SIG-M5 (cell line): Measurements from ENCODE around the gene KANSL1.
"Not testable (repeated sequence)": the region's sequence is repeated elsewhere in the genome, so short reads cannot be mapped to it uniquely, and the experiment has no call there.

Source experiments
- DNase-seq: peaks from one replicate; lab custom pipeline; 2025; lab: John Stamatoyannopoulos, UW

Gene KANSL1

DNA sequence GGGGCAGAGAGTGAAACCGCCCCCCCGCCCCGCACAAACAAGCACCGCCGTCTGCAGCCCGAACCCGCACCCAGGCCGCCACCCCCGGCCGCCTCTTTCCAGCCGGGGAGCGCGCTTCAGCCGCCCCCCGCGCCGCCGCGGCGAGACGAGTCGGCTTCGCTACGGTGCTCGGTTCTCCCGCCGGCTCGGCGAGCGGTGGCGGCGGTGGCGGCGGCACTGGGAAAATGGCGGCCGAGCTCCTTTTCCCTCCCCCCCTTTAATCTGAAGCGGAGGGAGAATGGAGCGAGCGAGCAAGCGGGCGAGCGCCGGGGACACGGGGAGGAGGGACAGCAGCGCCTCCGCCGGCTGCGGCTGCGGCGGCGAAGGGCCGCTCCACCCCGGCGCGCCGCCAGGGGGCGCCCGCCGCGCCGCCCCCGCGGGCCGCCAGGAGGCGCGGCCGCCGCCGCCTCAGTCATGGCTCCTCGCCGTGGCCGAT is at the start of gene KANSL1:
Gene KANSL1 (minus strand): TSS at position 279 of the 475 bp plus-strand sequence. CDS start 21,286 bp downstream, outside the sequence.
- DNase-seq: peak; percentile 84

GRCh38 chr17:46231359-46231758 is 38.1 kb upstream of the KANSL1 start:
- DNase-seq: not testable (repeated sequence)

DNA sequence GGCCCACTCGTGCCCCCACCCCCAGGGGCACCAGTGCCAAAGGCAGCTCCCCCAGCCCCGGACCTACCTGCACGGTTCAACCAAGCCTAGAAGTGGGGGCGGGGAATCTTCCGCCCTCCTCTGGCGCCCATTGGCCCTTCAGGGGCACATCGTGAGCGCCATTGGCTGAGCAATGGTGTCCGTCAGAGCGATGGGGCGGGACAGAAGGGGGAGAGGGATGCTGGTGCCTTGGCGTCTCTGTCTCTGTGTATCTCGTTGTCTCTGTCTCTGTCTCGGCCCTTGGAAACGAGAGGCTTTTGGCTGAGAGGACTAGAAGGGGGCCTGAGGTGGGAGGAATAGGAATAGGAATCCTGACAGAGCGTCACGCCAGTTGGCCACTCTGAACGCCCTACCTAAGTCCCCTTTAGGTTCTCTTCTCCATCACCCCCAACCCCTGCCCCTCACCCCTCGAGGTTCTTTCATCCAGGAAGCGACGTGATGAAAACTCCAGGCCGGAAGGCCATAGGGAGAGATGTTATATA is 32.1 kb upstream of the KANSL1 start:
- not testable (repeated sequence) for DNase-seq

- DNase-seq: not testable (repeated sequence)
Observed at GRCh38 chr17:46224864-46225263, 31.6 kb upstream of the KANSL1 start.

GRCh38 chr17:46223041-46223440 is 29.8 kb upstream of the KANSL1 start:
- not testable (repeated sequence) for DNase-seq

DNA sequence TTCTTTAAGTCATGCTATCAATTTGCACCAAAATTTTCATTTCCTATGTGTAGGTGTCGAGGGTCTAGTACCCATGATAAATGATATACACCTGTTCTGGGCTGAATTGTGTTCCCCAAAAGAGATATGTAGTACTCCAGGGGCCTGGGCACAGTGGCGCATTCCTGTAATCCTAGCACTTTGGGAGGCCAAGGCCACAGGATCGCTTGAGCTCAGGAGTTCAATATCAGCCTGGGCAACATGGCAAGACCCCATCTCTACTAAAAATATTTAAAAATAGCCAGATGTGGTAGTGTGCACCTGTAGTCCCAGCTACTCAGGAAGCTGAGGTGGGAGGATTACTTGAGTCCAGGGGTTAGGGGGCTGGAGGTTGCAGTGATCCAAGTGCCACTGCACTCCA is 23.5 kb upstream of the KANSL1 start:
- no peak for DNase-seq

DNA sequence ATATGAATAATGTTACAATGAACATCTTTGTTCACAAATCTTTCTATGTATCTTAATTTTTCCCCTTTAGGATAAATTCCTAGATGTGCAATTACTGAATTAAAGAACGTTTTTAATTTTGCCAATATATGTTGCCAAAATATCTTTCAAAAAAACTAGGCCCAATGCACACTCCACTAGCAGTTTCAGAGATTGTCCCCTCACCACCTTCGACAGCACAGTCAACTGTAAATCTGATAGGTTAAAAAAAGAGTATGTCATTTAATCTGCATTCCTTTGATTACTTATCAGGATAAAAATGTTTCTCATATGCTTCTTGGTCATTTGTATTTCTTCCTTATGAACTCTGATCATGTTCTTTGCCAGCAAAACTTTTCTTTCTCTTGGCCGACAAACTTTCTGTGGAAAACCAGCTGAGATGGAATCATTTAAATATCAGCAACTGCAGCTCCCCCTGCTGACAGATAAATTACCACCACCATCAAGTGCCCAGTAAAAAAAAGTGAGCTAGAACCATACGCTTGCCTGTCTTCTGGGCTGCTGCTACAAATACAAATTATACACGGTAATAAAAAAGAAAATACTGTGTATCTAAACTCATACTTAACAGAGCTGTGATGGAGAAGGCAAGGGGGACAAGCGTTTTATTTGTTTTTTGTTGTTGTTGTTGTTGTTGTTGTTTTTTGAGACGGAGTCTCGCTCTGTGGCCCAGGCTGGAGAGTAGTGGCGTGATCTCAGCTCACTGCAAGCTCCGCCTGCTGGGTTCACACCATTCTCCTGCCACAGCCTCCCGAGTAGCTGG is 19.6 kb upstream of the KANSL1 start:
- DNase-seq: no peak

- DNase-seq: no peak
Observed at GRCh38 chr17:46208997-46209396, 15.8 kb upstream of the KANSL1 start.

- DNase-seq: no peak
Observed at GRCh38 chr17:46205975-46206374, 12.7 kb upstream of the KANSL1 start.

DNA sequence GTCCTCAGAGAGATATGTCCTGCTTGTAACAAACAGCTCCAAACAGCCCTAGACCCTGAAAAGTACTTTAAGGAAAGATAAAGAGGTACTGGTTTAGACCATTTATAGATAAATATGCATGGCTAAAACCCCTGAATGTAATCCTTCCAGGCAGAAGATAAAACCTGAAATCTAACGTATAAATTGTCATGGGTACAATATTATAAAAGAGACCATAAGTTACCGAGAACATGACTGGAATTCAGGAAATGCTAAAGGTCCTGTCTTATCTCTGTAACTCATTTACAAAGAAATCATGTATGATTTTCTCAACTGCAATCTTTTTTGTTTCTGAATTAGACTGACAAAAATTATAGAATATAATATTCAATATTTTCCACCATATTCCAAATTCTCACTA is 9.2 kb upstream of the KANSL1 start:
- DNase-seq: no peak

- DNase-seq: no peak
Observed at GRCh38 chr17:46201491-46201890, 8.3 kb upstream of the KANSL1 start.

GRCh38 chr17:46200197-46200596 is 7.0 kb upstream of the KANSL1 start:
- DNase-seq: no peak

DNA sequence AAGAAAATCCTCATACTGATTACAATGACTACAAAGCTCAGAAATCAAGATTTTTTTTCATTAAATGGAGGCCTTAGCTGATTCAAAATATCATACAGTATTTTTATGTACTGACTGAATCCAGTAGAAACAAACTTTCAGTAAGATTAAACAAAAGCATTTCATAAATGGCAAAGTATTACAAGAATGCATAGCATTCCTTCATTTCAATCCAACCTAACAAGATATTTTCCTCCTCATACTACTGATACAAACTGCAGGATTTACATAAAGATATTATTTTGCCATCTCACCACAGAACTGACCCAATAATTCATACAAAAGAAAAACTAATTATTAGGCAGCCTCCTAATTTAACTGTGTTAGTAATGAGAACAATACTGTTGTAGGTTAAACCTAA is 6.2 kb upstream of the KANSL1 start:
- no peak for DNase-seq

GRCh38 chr17:46198233-46198632 is 5.0 kb upstream of the KANSL1 start:
- DNase-seq: no peak

DNA sequence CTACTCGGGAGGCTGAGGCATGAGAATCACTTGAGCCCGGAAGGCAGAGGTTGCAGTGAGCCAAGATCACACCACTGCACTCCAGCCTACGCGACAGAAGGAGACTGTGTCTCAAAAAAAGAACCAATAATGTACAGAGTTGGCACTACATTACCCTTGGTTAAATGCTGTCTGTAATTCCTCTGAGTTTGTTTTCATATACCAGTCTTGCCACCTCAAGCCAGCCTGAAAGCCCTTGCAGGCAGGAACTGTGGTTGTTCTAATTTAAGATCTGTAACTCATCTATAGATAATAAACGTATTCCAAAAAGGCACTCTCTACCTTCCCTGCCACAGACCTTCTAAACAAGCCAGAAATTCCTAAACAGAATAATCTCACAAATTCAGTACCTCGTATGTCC is 4.3 kb upstream of the KANSL1 start:
- no peak for DNase-seq

DNA sequence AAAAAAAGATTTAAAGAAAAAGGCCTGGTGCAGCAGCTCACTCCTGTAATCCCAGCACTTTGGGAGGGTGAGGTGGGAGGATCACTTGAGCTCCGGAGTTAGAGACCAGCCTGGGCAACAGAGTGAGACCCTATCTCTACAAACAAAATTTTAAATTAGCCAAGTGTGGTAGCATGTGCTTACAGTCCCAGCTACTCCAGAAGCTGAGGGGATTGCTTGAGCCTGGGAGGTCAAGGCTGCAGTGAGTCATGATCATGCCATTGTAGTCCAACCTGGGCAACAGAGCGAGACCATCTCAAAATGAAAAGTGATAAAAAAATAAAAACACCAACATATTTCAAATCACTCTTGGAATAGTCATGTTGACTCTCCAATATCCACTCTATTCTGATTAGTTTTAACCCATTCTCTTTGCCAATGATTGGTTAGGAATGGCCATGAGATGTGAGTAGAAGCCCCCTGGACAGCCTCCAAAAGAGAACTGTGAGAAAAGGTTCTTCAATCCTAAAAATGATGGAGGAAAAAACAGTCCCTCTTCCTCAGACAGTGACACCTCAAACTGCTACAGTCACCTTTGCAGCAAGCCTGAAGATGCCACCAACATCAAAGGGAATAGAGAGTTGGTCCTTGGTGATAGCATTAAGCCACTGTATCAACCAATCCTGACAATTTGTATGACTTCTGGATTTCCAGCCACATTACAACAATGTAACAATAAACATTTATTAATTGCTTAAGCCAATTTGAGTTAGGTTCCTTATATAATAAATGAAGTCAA is 2.9 kb upstream of the KANSL1 start:
- DNase-seq: no peak

DNA sequence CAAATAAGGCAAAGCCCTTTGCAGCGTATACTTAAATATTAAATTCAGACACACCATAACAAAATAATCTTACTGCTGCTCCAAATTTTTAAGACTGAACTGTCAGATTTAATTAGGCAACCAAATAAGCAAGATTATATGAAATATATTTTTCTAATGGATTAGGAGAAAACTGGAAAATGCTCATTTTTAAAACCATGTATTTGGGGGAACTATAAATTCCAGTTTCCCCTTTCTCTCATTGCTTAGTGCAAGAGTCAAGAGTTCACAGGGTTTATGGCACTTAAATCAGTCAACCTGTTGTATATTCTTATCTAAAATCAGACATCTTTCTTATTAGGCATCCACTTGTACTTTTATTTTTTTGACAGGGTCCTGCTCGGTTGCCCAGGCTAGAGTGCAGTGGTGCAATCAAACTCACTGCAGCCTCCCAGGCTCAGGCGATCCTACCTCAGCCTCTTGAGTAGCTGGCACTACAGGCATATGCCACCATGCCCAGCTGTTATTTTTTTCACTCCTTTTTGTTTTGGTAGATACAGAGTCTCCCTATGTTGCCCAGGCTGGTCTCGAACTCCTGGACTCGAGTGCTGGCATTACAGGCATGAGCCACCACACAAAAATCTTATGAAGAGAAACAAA is 2.1 kb upstream of the KANSL1 start:
- no peak for DNase-seq

DNA sequence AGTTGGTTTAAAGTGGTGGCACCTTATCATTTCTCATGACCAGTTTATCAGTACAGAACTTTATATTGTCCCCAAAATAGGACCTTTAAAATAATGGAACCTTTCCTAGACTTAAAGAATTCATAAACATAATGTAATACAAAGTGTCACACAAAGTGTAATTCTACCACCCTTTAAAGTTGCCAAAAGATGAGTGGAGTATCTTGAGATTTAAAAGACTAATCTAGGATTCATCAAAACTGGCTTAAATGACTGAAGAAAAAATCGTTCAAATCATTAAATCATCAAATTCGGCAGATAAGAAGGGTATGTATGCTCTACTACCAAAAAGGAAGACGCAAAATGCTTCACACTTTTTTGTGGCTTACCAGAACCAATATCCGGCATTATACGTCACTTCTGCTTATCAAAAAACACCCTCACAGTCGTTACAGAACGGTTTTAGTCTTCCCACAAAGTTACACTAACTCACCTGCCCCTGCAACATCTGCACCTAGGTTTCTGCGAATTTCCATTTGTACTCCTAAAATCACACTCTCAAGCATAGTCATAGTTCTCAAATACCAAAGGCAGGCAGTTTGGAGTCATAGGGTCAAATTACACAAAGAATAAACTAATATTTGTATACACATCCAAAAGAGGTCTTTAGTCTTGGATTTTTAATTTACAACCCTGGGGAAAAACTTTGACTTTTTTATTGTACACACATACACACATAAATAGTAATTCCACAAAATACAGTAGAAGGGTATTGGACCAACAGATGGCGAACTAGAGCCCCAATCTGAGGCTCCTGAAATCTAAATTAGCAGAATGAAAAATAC is 1.4 kb upstream of the KANSL1 start:
- DNase-seq: no peak

- peak; percentile 97 for DNase-seq
Observed at GRCh38 chr17:46193626-46194392, 580 bp upstream of the KANSL1 start.

DNA sequence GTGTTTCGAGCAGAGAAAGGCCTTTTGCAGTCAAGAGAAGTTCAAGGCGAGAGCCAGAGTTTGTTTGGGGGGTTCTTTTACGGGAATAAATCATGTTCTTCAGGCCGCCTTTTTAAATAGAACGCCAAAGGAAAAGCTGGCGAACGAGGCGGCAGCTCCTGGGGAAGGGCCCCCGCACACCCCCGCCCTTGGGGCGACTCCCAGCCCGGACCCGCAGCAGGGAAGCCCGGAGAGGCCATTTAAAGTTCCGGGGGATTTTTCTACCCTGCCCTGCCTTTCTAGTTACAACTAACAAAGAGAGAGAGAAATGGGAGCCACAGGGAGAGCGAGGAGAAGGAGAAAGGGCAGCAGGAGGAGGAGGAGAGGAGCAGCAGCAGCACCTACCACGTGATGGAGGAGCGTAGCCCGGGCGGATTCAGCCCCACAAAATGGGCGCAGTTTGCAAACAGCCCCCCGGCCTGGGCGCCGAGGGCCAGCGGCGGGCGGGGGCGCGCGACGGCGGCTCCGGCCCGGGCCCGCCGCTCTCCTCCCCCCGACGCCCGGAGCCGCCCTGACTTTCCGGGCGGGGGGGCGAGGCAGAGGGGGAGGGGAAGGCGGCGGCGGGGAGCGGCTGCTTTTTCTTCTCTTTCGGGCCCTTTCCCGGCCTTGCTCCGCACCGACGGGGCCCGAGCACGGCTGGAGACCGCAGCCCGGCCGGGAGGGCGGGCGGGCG is 634 bp downstream of the KANSL1 start:
- no peak for DNase-seq
